Measurements from ENCODE around the gene PRTFDC1.

PRTFDC1 gene

GRCh38 chr10:24917979-24918378 is 34.4 kb downstream of the PRTFDC1 start:
- no peak for TF ChIP-seq CTCF (conservative IDR thresholded peaks at IDR 0.05; ENCODE audit: low read depth)
- CTCF ChIA-PET, result no interaction called here
- POLR2A ChIA-PET (ENCODE audit: low non-redundant PET), result no interaction called here

GRCh38 chr10:24917493-24917892 is 34.9 kb downstream of the PRTFDC1 start:
- CTCF ChIA-PET, result no interaction called here

More at GRCh38 chr10:24917979-24918378, 34.4 kb downstream of the PRTFDC1 start:
- DNase-seq (ENCODE audit: low spot score), result no peak
- H3K27ac ChIP-seq, result no peak overlapping the region

GRCh38 chr10:24916365-24916764 is 36.0 kb downstream of the PRTFDC1 start:
- CTCF ChIA-PET, result interaction anchor here (1.2 kb wide), 1 partner anchor 74 kb away, joined by 3 read pairs; no protein-coding TSS in a partner anchor
- DNase-seq (ENCODE audit: low spot score), result no peak
- POLR2A ChIA-PET (ENCODE audit: low non-redundant PET), result no interaction called here

More at GRCh38 chr10:24917493-24917892, 34.9 kb downstream of the PRTFDC1 start:
- TF ChIP-seq CTCF (conservative IDR thresholded peaks at IDR 0.05; ENCODE audit: low read depth), result no peak
- POLR2A ChIA-PET (ENCODE audit: low non-redundant PET), result no interaction called here
- no peak for DNase-seq (ENCODE audit: low spot score)
- no peak overlapping the region for H3K27ac ChIP-seq

GRCh38 chr10:24915304-24915703 is 37.1 kb downstream of the PRTFDC1 start:
- DNase-seq (ENCODE audit: low spot score), result no peak
- ChIA-PET POLR2A (ENCODE audit: low non-redundant PET) (no interaction called here), CTCF (no interaction called here)
- TF ChIP-seq CTCF (conservative IDR thresholded peaks at IDR 0.05; ENCODE audit: low read depth), result no peak
- H3K27ac ChIP-seq, result no peak overlapping the region

More at GRCh38 chr10:24916365-24916764, 36.0 kb downstream of the PRTFDC1 start:
- H3K27ac ChIP-seq, result no peak overlapping the region
- no peak for TF ChIP-seq CTCF (conservative IDR thresholded peaks at IDR 0.05; ENCODE audit: low read depth)

- ChIA-PET POLR2A (ENCODE audit: low non-redundant PET) (no interaction called here), CTCF (no interaction called here)
- TF ChIP-seq CTCF (conservative IDR thresholded peaks at IDR 0.05; ENCODE audit: low read depth), result no peak
- H3K27ac ChIP-seq, result no peak overlapping the region
- DNase-seq (ENCODE audit: low spot score), result no peak
Measured at GRCh38 chr10:24914148-24914547, 38.3 kb downstream of the PRTFDC1 start.

- no peak overlapping the region for H3K27ac ChIP-seq
- POLR2A ChIA-PET (ENCODE audit: low non-redundant PET), result no interaction called here
- no peak for DNase-seq (ENCODE audit: low spot score)
- CTCF ChIA-PET, result no interaction called here
- no peak for TF ChIP-seq CTCF (conservative IDR thresholded peaks at IDR 0.05; ENCODE audit: low read depth)
Measured at GRCh38 chr10:24912215-24912614, 40.2 kb downstream of the PRTFDC1 start.

GRCh38 chr10:24911029-24911428 is 41.4 kb downstream of the PRTFDC1 start:
- H3K27ac ChIP-seq, result no peak overlapping the region
- ChIA-PET POLR2A (ENCODE audit: low non-redundant PET) (no interaction called here), CTCF (no interaction called here)
- TF ChIP-seq CTCF (conservative IDR thresholded peaks at IDR 0.05; ENCODE audit: low read depth), result no peak
- no peak for DNase-seq (ENCODE audit: low spot score)
